ENCODE data around the gene RASGRP1.

Gene RASGRP1

GRCh38 chr15:38463893-38464292 is 100.7 kb downstream of the RASGRP1 start:
- in situ Hi-C loops (cut with HindIII; ENCODE audit: low sequenced_read_pairs): no loop called here

DNA sequence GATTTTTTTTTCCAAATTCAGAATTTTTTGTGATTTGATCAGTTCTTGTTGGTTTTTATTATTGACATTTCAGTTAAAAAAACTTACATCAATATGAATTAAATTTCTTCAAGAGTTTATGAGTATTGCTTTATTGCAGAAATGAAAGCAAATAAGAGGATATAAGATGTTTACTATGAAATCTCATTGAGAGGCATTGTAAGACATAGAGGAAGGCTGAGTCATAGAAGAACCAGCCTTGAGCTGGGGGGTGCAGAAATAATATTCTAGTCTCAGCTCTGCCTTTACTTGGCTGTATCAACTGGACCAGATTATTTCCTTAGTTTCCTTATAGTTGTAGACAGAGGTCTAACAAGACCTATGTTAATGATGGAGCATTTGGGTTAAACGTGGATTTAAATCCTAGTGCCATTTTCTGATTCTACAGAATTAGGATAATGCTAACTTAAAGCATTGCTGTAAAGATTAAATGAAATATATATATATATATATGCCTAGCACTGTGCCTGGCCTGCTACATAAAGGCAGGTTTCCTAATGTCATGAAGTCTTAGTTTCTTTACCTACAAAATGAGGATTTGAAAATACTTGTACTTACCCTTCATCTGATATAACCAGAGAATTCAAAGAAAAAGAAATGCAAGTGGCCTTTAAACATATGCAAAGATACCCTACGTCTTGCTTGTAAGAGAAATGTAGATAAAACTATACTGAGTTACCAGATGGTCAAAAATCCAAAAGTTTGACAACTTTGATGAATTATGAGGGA is 103.4 kb downstream of the RASGRP1 start:
- in situ Hi-C loops (cut with HindIII; ENCODE audit: low sequenced_read_pairs): no loop called here

- in situ Hi-C loops (cut with HindIII; ENCODE audit: low sequenced_read_pairs): no loop called here
These were observed 104.1 kb downstream of the RASGRP1 start for GRCh38 chr15:38460543-38460942.

DNA sequence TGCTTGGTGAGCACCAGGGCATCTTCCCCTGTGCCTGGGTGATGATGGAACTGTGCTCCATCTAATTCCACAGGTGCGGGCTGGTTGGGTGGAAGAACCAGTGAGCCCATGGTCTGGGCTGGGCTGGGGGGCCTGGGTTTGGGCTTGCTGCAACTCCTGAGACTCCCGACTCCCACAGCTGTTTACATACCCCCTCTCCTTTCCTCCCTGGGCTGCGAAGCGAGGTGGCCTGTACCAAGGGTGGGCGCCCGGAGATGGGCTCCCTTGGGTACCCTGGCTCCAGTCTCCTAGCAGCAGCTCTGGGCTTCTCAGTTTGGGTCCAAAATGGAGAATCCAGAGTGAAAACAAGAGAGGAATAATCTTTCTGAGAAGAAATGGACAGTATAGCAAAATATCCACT is 105.1 kb downstream of the RASGRP1 start:
- in situ Hi-C loops (cut with HindIII; ENCODE audit: low sequenced_read_pairs): no loop called here

GRCh38 chr15:38458646-38459045 is 106.0 kb downstream of the RASGRP1 start:
- in situ Hi-C loops (cut with HindIII; ENCODE audit: low sequenced_read_pairs): no loop called here

DNA sequence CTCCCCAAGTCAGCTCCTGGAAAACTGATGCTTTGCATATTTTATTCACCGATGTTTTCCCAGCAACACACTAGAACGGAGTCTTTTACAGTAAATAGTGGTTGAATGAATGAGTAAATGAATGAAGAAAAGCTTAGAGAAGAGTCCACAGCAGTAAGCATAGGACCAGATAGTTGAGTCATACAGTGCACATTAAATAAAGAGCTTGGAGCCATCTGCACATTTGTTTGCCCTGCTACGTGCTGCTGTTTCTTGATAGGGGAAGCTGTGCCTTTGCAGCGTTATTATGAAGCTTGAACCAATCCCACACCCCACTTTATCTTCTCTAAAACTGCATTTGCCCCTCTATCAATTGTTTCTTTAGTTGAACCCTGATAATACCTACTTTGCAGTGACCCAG is 109.5 kb downstream of the RASGRP1 start:
- in situ Hi-C loops (cut with HindIII; ENCODE audit: low sequenced_read_pairs): no loop called here

- in situ Hi-C loops (cut with HindIII; ENCODE audit: low sequenced_read_pairs): no loop called here
These were observed 109.9 kb downstream of the RASGRP1 start for GRCh38 chr15:38454696-38455090.

DNA sequence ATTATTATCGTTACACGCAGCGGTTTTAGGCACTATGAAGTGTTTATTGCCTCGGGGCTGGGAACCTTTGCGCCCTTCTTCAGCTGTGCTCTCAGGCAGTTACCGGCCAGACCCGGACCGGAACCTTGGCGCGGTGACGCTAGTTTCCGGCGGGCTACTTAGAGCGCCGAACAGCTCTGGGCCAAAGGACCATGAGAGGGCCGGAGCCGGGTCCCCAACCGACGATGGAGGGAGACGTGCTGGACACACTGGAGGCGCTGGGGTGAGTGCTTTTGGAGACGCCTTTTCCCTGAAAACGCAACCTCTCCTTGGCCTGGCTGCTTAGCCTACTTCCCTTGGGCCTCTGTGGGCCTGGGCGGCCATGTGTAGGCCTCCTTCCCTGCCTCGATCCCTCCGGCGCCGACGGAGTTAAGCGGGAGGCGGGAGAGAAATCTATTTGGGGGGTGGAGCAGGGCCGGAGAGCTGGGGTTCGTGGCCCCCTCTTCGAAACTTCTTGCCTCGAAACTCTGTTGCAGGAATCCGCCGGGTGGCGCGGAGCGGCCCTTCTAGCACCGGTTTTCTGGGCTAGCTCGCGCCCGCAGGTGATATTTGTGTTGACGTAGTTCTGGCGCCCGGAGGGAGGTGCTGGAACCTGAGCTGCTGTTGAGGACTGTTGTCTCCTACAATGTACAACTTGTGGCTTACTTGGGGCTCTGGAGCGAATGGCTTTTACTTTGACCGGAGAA is 110.5 kb downstream of the RASGRP1 start, which contains the start of gene FAM98B:
TSS of gene FAM98B (plus strand) at position 157 of the 725 bp plus-strand sequence. CDS start at position 192, 35 bp downstream.
- in situ Hi-C loops (cut with HindIII; ENCODE audit: low sequenced_read_pairs): no loop called here

- in situ Hi-C loops (cut with HindIII; ENCODE audit: low sequenced_read_pairs): no loop called here
These were observed 123.5 kb downstream of the RASGRP1 start for GRCh38 chr15:38441130-38441519.

DNA sequence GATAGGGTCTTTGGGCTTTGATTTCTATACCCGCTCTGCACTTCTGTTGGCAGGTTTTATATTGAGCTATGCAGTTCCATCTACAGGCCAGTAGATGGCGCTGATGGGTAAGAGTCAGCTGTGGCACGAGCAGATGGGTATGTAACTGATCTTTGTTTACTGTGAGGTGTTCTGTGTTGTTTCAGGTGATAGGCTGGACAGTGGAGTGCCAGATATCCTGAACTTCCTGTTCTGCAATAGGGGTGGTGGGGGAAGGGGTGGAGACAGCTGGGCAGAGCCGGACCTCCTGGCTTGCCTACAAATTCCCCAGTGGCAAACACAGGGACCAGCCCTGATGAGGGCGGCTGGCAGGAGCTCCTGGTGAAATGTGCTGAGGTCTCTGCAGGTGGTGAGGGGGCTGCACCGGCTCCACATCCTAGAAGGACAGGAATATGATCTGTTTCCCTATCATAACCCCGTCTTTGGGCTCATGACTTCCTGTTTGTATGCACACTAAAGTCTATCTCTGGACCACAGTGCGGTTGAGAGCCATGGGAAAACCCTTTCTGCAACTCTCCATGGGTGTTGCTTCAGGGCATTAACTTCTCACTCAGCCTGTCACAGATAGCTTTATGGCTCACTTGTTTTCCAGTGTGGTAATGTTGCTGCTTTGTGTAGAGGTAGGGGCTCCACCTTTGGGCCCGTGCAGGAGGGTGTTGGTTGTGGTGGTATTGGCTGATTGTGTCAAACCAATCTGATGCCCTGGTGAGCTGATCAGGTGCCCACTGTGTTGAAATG is 124.1 kb downstream of the RASGRP1 start:
- in situ Hi-C loops (cut with HindIII; ENCODE audit: low sequenced_read_pairs): no loop called here
